Measurements from ENCODE around the gene ZCCHC18.

ZCCHC18 gene

DNA sequence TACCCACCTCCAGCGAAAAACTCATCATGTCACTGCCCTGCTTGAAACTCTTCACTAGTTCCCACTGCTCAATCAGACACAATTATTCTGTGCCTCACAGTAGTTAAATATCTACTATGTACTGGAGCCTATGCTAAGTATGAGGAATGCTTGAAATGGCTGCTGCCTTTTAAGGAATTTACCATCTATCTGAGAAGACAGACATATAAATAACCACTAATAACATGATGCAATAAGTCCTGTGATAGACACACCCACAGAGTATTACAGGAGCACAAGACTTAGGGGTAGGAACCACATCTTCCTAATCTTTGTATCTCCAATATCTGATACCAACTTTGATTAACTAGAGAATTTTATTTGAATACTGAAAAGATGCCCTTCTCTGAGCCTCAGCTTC lies 23.4 kb downstream of the ZCCHC18 start:
- TF ChIP-seq REST (tag by site-specific recombination; IDR thresholded peaks at IDR 0.05) (no peak), ZNF248 (tag by site-specific recombination; IDR thresholded peaks at IDR 0.05) (no peak), ZNF404 (tag by site-specific recombination; IDR thresholded peaks at IDR 0.05) (no peak), ZNF157 (tag by site-specific recombination; IDR thresholded peaks at IDR 0.05) (no peak), ZNF155 (tag by site-specific recombination; IDR thresholded peaks at IDR 0.05) (no peak), ZNF223 (tag by site-specific recombination; IDR thresholded peaks at IDR 0.05) (no peak), ZNF274 (IDR thresholded peaks at IDR 0.05; ENCODE audit: low read length) (no peak), ZNF274 (tag by site-specific recombination; IDR thresholded peaks at IDR 0.05; ENCODE audit: borderline replicate concordance) (no peak), ZNF146 (tag by site-specific recombination; IDR thresholded peaks at IDR 0.05) (no peak), OSR2 (tag by site-specific recombination; IDR thresholded peaks at IDR 0.05) (no peak), BCL11B (tag by site-specific recombination; IDR thresholded peaks at IDR 0.05; ENCODE audit: low read depth) (no peak), ZSCAN30 (tag by site-specific recombination; IDR thresholded peaks at IDR 0.05) (no peak)
- TF ChIP-seq, protein P1, sequence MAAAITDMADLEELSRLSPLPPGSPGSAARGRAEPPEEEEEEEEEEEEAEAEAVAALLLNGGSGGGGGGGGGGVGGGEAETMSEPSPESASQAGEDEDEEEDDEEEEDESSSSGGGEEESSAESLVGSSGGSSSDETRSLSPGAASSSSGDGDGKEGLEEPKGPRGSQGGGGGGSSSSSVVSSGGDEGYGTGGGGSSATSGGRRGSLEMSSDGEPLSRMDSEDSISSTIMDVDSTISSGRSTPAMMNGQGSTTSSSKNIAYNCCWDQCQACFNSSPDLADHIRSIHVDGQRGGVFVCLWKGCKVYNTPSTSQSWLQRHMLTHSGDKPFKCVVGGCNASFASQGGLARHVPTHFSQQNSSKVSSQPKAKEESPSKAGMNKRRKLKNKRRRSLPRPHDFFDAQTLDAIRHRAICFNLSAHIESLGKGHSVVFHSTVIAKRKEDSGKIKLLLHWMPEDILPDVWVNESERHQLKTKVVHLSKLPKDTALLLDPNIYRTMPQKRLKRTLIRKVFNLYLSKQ (tag by site-specific recombination; IDR thresholded peaks at IDR 0.05; ENCODE audit: borderline replicate concordance) = no peak
- no peak overlapping the region for H3K27ac ChIP-seq (ENCODE audit: extremely low read depth, low read depth, low read length)
- ChIA-PET POLR2A (interaction anchor here (1.0 kb wide), 1 partner anchor 37 kb away, joined by 3 read pairs; no protein-coding TSS in a partner anchor), CTCF (interaction anchor here (0.6 to 3.4 kb wide), 26 partner anchors 9 to 1217 kb away, joined by 3 to 37 read pairs (median 4); partner anchors contain the start of gene ZCCHC18)
- H3K4me1 ChIP-seq (ENCODE audit: control insufficient read depth, insufficient read depth, low read length) = no peaks in the 10 kb centered on the region
- H3K4me3 ChIP-seq (ENCODE audit: low read depth, low read length) = no peak overlapping the region
- H3K36me3 ChIP-seq (ENCODE audit: control insufficient read depth in 2 of 2, insufficient read depth in 1 of 2, low read length in 2 of 2) = peaks cover 0 to 5% of the 10 kb centered on the region in 2 experiments; a peak in 1 of 3 replicates
- no peaks in the 10 kb centered on the region for H3K9me3 ChIP-seq (ENCODE audit: control insufficient read depth, insufficient read depth, low read depth, low read length)

DNA sequence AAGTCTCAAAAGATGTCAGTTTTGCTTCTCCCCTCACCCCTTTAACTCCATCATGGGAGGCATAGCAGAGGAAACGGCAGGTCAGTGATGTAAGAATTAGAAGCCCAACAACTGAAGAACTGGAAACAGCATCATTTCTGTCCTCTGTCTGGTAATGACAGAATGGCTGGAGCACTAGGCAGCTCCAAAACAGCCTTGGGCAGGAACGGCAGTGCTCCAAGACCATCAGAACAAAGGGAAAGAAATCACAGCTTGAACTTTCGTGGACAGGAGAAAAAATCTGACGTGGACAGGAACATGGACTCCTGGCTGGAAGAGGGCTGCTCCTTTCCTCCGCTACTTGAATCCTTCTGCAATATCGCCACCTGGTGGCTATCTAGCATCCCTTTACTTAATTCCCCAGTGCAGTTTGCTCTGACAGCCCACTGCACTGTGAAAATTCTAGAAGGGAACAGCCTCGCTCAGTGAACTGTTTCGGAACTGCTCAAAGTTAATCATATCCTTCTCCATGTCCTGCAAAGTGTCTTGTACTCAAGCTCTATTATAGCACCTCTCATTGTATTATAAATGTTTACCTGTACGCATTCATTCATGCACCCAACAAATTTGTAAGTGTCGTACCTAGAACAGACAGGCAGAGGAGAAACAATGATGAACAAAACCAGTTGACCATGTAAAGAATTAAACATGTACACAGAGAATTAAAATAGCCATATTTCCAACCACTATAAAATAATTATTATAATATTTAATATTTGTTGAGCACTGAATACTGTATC lies 24.1 kb downstream of the ZCCHC18 start:
- H3K9me3 ChIP-seq (ENCODE audit: control insufficient read depth, insufficient read depth, low read depth, low read length) = no peaks in the 10 kb centered on the region
- H3K4me3 ChIP-seq (ENCODE audit: low read depth, low read length) = peak overlapping the region; percentile 27; the same call in 1 of the 2 replicates
- no peak overlapping the region for H3K27ac ChIP-seq (ENCODE audit: extremely low read depth, low read depth, low read length)
- ChIA-PET CTCF (interaction anchor here (0.6 to 3.4 kb wide), 33 partner anchors 10 to 1218 kb away, joined by 3 to 37 read pairs (median 3); partner anchors contain the start of gene ZCCHC18), POLR2A (interaction anchor here (0.7 to 1.0 kb wide), 2 partner anchors 37 to 289 kb away, joined by 3 read pairs; no protein-coding TSS in a partner anchor)
- no peaks in the 10 kb centered on the region for H3K36me3 ChIP-seq (ENCODE audit: control insufficient read depth in 2 of 2, insufficient read depth in 1 of 2, low read length in 2 of 2)
- TF ChIP-seq ZSCAN30 (tag by site-specific recombination; IDR thresholded peaks at IDR 0.05) (0 out of 2 replicates have a peak, but pooled peaks have one; percentile 14), ZNF394 (tag by site-specific recombination; IDR thresholded peaks at IDR 0.05; ENCODE audit: borderline replicate concordance) (no peak), BCL11A (tag by site-specific recombination; IDR thresholded peaks at IDR 0.05; ENCODE audit: low read depth) (no peak), ZNF654 (tag by site-specific recombination; IDR thresholded peaks at IDR 0.05; ENCODE audit: low read depth) (peak; percentile 95), ZNF660 (tag by site-specific recombination; IDR thresholded peaks at IDR 0.05) (0 out of 2 replicates have a peak, but pooled peaks have one; percentile 15), ZNF341 (tag by site-specific recombination; IDR thresholded peaks at IDR 0.05; ENCODE audit: low read depth) (0 out of 2 replicates have a peak, but pooled peaks have one; percentile 16)
- TF ChIP-seq, protein P2, sequence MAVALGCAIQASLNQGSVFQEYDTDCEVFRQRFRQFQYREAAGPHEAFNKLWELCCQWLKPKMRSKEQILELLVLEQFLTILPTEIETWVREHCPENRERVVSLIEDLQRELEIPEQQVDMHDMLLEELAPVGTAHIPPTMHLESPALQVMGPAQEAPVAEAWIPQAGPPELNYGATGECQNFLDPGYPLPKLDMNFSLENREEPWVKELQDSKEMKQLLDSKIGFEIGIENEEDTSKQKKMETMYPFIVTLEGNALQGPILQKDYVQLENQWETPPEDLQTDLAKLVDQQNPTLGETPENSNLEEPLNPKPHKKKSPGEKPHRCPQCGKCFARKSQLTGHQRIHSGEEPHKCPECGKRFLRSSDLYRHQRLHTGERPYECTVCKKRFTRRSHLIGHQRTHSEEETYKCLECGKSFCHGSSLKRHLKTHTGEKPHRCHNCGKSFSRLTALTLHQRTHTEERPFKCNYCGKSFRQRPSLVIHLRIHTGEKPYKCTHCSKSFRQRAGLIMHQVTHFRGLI (tag by site-specific recombination; IDR thresholded peaks at IDR 0.05) = 0 out of 2 replicates have a peak, but pooled peaks have one; percentile 51
- TF ChIP-seq, protein P3, sequence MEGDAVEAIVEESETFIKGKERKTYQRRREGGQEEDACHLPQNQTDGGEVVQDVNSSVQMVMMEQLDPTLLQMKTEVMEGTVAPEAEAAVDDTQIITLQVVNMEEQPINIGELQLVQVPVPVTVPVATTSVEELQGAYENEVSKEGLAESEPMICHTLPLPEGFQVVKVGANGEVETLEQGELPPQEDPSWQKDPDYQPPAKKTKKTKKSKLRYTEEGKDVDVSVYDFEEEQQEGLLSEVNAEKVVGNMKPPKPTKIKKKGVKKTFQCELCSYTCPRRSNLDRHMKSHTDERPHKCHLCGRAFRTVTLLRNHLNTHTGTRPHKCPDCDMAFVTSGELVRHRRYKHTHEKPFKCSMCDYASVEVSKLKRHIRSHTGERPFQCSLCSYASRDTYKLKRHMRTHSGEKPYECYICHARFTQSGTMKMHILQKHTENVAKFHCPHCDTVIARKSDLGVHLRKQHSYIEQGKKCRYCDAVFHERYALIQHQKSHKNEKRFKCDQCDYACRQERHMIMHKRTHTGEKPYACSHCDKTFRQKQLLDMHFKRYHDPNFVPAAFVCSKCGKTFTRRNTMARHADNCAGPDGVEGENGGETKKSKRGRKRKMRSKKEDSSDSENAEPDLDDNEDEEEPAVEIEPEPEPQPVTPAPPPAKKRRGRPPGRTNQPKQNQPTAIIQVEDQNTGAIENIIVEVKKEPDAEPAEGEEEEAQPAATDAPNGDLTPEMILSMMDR (tag by site-specific recombination; IDR thresholded peaks at IDR 0.05) = peak; percentile 64; the same call in 1 of the 2 replicates
- H3K4me1 ChIP-seq (ENCODE audit: control insufficient read depth, insufficient read depth, low read length) = no peaks in the 10 kb centered on the region

Data from HEK293 (cell line).